ENCODE results near the gene AK3. TPM values are rescaled to one million over a fixed set of nuclear protein-coding genes. Genes with fewer than 3 reads are reported as not detected.

AK3 gene
- total RNA-seq, 1 experiment from 2014 or later = 41.5 TPM

DNA sequence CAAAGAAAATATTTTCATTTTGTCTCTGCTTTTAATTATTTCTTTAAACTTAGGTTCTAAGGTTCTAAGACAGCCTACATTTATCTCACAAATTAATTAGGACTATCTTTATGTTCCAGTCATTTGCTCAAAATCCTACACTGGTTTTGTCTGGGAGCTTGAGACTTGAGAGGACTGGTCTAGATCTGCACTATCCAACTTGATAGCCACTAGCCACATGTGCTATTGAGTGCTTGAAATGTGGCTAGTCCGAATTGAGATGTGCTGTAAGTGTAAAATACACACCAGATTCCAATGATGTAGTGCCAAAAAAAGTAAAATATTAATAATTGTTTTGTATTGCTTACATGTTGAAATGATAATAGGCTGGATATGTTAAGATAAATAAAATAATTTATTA is 54.4 kb downstream of the AK3 start:
- Histone ChIP-seq H3T11ph (ENCODE audit: low read length) (no peak overlapping the region), H2AFZ (ENCODE audit: low read length) (no peak overlapping the region), H3K9ac (ENCODE audit: extremely low read depth, insufficient read length, low read length) (no peak overlapping the region), H3K4ac (ENCODE audit: low read depth, low read length) (no peak overlapping the region), H3K9me3 (ENCODE audit: control insufficient read depth, low read depth, low read length) (no peaks in the 10 kb centered on the region), H3K56ac (ENCODE audit: insufficient read length, low read depth, low read length) (no peak overlapping the region), H3K79me2 (ENCODE audit: insufficient read depth, low read length) (no peaks in the 10 kb centered on the region), H3K4me1 (ENCODE audit: insufficient read depth, low read length) (no peaks in the 10 kb centered on the region), H2BK120ac (ENCODE audit: low read depth, low read length, poor library complexity, severe bottlenecking) (no peak overlapping the region), H3K27ac (ENCODE audit: insufficient read length, low read depth, low read length) (no peak overlapping the region), H2BK5ac (ENCODE audit: insufficient read length, low read length) (no peak overlapping the region), H4K91ac (ENCODE audit: insufficient read length, low read depth, low read length) (no peak overlapping the region), H3K18ac (ENCODE audit: insufficient read length, low read depth, low read length) (no peak overlapping the region), H3K23me2 (ENCODE audit: insufficient read length, low read depth, low read length, poor library complexity, severe bottlenecking) (no peaks in the 10 kb centered on the region), H3K4me2 (ENCODE audit: insufficient read depth, insufficient read length, low read length) (no peak overlapping the region), H2BK12ac (ENCODE audit: insufficient read length, low read depth, low read length) (no peak overlapping the region), H2AK5ac (ENCODE audit: insufficient read length, low read length) (no peak overlapping the region), H3K27me3 (ENCODE audit: insufficient read depth, low read length) (no peaks in the 10 kb centered on the region), H4K8ac (replicated peaks; ENCODE audit: insufficient read length, low read depth, low read length) (no peak overlapping the region), H2BK20ac (ENCODE audit: low read depth, low read length, poor library complexity, severe bottlenecking) (no peak overlapping the region), H3K14ac (ENCODE audit: insufficient read depth, low read length) (no peak overlapping the region), H4K20me1 (ENCODE audit: control insufficient read depth, insufficient read depth, insufficient read length) (no peaks in the 10 kb centered on the region), H4K5ac (ENCODE audit: insufficient read length, low read depth, low read length) (no peak overlapping the region), H3K79me1 (ENCODE audit: insufficient read depth, low read depth, low read length, poor library complexity, severe bottlenecking) (no peaks in the 10 kb centered on the region), H2BK15ac (ENCODE audit: low read depth, low read length) (no peak overlapping the region), H3K23ac (ENCODE audit: insufficient read length, low read depth, low read length) (no peak overlapping the region)
- Mint-ChIP-seq H3K4me3 (no peak overlapping the region), H3K9me3 (no peaks in the 10 kb centered on the region), H3K4me1 (peaks cover 0 to 2% of the 10 kb centered on the region in 2 experiments; a peak in 1 of 4 replicates), H3K27ac (no peak overlapping the region), H3K36me3 (ENCODE audit: insufficient read depth in 1 of 3, low read depth in 3 of 3) (peaks cover 6 to 27% (median 24%) of the 10 kb centered on the region in 3 experiments; a peak in 6 of 7 replicates), H3K27me3 (ENCODE audit: low read depth) (no peaks in the 10 kb centered on the region)
- TF ChIP-seq, protein P1, sequence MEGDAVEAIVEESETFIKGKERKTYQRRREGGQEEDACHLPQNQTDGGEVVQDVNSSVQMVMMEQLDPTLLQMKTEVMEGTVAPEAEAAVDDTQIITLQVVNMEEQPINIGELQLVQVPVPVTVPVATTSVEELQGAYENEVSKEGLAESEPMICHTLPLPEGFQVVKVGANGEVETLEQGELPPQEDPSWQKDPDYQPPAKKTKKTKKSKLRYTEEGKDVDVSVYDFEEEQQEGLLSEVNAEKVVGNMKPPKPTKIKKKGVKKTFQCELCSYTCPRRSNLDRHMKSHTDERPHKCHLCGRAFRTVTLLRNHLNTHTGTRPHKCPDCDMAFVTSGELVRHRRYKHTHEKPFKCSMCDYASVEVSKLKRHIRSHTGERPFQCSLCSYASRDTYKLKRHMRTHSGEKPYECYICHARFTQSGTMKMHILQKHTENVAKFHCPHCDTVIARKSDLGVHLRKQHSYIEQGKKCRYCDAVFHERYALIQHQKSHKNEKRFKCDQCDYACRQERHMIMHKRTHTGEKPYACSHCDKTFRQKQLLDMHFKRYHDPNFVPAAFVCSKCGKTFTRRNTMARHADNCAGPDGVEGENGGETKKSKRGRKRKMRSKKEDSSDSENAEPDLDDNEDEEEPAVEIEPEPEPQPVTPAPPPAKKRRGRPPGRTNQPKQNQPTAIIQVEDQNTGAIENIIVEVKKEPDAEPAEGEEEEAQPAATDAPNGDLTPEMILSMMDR (conservative IDR thresholded peaks at IDR 0.05) = no peak
- DNase-seq = no peak
- no CpG with 5 or more reads among the region's 1 CpG for WGBS (ENCODE audit: extremely low coverage, insufficient read length, low lambda C conversion rate)
